ENCODE results near the gene ZNF529. TPM values are rescaled to one million over a fixed set of nuclear protein-coding genes. Genes with fewer than 3 reads are reported as not detected.

The ZNF529 gene
- total RNA-seq, 1 experiment from 2014 or later, result 16.9 TPM

DNA sequence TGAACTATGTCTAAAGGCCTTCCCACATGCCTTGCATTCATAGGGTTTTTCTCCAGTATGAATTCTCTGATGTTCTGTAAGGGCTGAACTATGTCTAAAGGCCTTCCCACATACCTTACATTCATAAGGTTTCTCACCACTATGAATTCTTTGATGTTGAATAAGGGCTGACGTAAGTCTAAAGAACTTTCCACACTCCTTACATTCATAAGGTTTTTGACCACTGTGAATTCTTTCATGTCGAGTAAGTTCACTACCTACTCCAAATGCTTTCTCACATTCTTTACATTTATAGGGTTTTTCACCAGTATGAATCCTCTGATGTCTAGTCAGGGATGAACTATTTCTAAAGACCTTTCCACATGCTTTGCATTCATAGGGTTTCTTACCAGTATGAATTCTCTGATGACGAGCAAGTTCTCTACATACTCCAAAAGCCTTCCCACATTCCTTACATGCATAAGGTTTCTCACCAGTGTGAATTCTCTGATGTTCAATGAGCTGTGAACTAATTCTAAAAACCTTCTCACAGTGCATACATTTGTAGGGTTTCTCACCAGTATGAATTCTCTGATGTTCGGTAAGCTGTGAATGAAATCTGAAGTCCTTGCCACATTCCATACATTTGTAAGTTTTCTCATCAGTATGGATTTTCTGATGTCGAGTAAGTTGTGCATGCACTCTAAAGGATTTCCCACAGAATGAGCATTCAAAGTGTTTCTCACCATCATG, 25.9 kb downstream of the ZNF529 start:
- Histone ChIP-seq H2AFZ (ENCODE audit: low read length) (no peak overlapping the region), H3K14ac (ENCODE audit: insufficient read depth, low read length) (no peak overlapping the region), H2BK15ac (ENCODE audit: low read depth, low read length) (no peak overlapping the region), H3K23me2 (ENCODE audit: insufficient read length, low read depth, low read length, poor library complexity, severe bottlenecking) (no peaks in the 10 kb centered on the region), H2BK12ac (ENCODE audit: insufficient read length, low read depth, low read length) (no peak overlapping the region), H3T11ph (ENCODE audit: low read length) (no peak overlapping the region), H3K79me1 (ENCODE audit: insufficient read depth, low read depth, low read length, poor library complexity, severe bottlenecking) (no peaks in the 10 kb centered on the region), H4K91ac (ENCODE audit: insufficient read length, low read depth, low read length) (no peak overlapping the region), H2BK5ac (ENCODE audit: insufficient read length, low read length) (no peak overlapping the region), H3K27ac (ENCODE audit: insufficient read length, low read depth, low read length) (no peak overlapping the region), H3K4me1 (ENCODE audit: insufficient read depth, low read length) (no peaks in the 10 kb centered on the region), H4K5ac (ENCODE audit: insufficient read length, low read depth, low read length) (no peak overlapping the region), H3K4me2 (ENCODE audit: insufficient read depth, insufficient read length, low read length) (no peak overlapping the region), H3K9ac (ENCODE audit: extremely low read depth, insufficient read length, low read length) (no peak overlapping the region), H2BK20ac (ENCODE audit: low read depth, low read length, poor library complexity, severe bottlenecking) (no peak overlapping the region), H3K56ac (ENCODE audit: insufficient read length, low read depth, low read length) (no peak overlapping the region), H3K79me2 (ENCODE audit: insufficient read depth, low read length) (no peaks in the 10 kb centered on the region), H2BK120ac (ENCODE audit: low read depth, low read length, poor library complexity, severe bottlenecking) (no peak overlapping the region), H3K4ac (ENCODE audit: low read depth, low read length) (no peak overlapping the region), H3K23ac (ENCODE audit: insufficient read length, low read depth, low read length) (no peak overlapping the region), H4K20me1 (ENCODE audit: control insufficient read depth, insufficient read depth, insufficient read length) (no peaks in the 10 kb centered on the region), H3K18ac (ENCODE audit: insufficient read length, low read depth, low read length) (no peak overlapping the region), H2AK5ac (ENCODE audit: insufficient read length, low read length) (no peak overlapping the region), H3K27me3 (ENCODE audit: insufficient read depth, low read length) (no peaks in the 10 kb centered on the region), H3K9me3 (ENCODE audit: control insufficient read depth, low read depth, low read length) (peaks cover 88% of the 10 kb centered on the region), H4K8ac (replicated peaks; ENCODE audit: insufficient read length, low read depth, low read length) (no peak overlapping the region)
- DNase-seq, result no peak
- Mint-ChIP-seq H3K9me3 (peaks cover 96 to 99% of the 10 kb centered on the region in 2 experiments), H3K27me3 (ENCODE audit: low read depth) (peaks cover 2% of the 10 kb centered on the region; the same call in 1 of the 2 replicates), H3K4me1 (no peaks in the 10 kb centered on the region), H3K27ac (no peak overlapping the region), H3K4me3 (no peak overlapping the region), H3K36me3 (ENCODE audit: insufficient read depth in 1 of 3, low read depth in 3 of 3) (peaks cover 93 to 100% (median 98%) of the 10 kb centered on the region in 3 experiments)
- WGBS (ENCODE audit: extremely low coverage, insufficient read length, low lambda C conversion rate), result no CpG with 5 or more reads among the region's 5 CpGs
- TF ChIP-seq, protein P1, sequence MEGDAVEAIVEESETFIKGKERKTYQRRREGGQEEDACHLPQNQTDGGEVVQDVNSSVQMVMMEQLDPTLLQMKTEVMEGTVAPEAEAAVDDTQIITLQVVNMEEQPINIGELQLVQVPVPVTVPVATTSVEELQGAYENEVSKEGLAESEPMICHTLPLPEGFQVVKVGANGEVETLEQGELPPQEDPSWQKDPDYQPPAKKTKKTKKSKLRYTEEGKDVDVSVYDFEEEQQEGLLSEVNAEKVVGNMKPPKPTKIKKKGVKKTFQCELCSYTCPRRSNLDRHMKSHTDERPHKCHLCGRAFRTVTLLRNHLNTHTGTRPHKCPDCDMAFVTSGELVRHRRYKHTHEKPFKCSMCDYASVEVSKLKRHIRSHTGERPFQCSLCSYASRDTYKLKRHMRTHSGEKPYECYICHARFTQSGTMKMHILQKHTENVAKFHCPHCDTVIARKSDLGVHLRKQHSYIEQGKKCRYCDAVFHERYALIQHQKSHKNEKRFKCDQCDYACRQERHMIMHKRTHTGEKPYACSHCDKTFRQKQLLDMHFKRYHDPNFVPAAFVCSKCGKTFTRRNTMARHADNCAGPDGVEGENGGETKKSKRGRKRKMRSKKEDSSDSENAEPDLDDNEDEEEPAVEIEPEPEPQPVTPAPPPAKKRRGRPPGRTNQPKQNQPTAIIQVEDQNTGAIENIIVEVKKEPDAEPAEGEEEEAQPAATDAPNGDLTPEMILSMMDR (conservative IDR thresholded peaks at IDR 0.05), result no peak

Measured in H9 (cell line).